Smooth muscle cell of the brain vasculature (primary cell): ENCODE data around the gene NAA80.

Source experiments
- DNase-seq: peaks from one replicate; pipeline ENCODE4 v3.0.0-alpha.2; 2012; ENCODE audit warnings: low read depth, low spot score

Gene NAA80, protein sequence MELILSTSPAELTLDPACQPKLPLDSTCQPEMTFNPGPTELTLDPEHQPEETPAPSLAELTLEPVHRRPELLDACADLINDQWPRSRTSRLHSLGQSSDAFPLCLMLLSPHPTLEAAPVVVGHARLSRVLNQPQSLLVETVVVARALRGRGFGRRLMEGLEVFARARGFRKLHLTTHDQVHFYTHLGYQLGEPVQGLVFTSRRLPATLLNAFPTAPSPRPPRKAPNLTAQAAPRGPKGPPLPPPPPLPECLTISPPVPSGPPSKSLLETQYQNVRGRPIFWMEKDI

DNA sequence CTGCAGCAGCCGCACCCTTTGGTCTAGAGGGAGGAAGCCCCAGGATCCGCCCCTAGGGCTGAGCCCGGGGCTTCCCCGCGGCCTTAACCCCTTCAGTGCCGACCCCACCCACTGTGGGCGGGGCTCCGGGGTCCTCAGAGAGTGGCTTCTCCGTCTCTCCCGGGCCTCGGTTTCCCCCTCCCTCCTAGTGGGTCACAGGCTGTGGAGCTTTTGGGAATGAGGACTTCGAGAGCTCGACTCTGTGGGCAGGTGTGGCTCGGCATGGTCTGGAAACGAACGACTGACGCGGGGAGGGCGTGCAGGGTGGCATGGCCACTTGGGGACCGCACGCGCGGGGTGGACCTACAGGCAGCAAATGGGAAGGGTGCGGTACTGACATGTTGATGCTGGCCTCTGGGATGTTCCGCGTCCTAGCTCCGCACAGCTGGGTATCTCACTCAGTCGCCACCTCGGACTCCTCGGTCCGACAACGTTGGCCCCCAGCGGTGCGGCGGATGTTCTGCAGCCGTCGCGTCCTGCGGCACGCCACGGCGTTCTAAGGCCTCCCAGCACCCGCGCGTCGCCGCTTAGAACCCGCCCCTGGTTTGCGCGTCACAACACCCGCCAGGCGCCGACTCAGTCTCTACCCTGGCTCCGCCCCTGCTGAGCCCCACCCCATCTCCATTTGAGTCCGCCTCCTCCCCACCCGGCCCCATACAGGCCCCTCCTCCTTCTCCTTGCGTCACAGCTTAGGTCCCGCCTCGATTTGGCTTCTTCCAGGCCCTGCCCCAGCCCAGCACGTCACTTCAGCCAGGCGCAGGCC, at the start of gene NAA80, which contains the start of gene HYAL3:
Gene NAA80 (minus strand): TSS at position 570 of the 802 bp plus-strand sequence. CDS start 1,942 bp downstream, outside the sequence.
Gene HYAL3 (minus strand): TSS at position 570 of the 802 bp plus-strand sequence. CDS start 3,803 bp downstream, outside the sequence.
- peak; percentile 99 for DNase-seq

DNA sequence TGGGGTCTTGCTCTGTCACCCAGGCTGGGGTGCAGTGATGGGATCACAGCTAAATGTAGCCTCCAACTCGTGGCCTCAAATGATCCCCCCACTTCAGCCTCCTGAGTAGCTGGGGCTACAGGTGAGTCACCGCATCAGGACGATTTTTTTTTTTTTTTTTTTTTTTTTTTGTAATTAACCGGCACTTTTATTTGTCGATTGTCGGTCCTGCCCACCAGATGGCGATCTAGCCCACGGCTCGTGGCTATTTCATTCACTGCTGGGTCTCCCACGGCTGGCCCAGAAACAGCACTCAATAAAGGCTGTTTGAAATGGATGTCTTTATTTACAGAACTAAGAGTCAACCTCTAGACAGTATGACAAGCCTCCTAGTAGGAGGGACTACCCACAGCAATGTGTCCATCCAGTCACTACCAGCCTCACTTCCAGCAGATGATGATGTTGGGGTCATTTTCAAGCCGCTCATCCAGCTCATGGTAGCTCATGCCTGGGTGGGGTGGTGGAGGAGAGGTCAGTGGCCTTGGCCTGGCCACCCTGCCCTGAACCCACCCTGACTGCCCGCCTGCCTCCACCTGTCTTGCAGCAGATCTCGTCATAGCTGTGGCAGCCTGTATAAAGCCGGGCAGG, 48.1 kb upstream of the NAA80 start:
- DNase-seq = no peak

DNA sequence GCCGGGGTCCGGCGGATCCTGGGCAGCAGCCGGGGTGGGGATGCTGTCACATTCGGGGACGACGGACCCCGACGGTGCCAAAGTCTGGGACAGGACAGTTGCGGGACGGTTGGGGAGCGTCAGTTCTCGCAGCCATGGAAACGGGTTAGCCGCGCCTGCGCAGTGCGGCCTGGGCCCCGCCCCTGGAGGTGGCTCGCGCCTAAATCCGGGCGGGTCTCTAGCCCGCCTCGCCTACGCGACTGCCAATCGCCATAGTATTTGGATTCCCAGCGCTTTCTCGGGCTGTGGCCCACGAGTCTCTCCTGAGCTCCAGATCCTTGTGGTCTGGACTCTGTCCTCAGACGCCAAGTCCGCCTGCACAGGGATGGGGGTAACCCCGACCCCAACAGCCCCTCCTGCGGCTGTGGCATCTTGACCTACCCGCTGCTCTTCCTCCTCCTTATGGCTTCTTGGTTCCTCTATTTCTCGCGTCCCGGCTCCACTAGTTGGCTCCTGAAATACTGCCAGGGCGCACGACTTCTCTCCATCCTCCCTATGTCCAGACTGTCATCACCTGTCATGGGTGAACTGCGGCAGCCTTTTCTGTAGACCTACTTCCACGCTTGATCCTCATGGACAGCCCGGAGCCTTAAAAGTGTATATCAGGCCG, 46.5 kb upstream of the NAA80 start, which contains the start of gene ZMYND10:
Gene ZMYND10 (minus strand): TSS at position 147 of the 649 bp plus-strand sequence. CDS start 153 bp downstream, outside the sequence.
- no peak for DNase-seq

DNA sequence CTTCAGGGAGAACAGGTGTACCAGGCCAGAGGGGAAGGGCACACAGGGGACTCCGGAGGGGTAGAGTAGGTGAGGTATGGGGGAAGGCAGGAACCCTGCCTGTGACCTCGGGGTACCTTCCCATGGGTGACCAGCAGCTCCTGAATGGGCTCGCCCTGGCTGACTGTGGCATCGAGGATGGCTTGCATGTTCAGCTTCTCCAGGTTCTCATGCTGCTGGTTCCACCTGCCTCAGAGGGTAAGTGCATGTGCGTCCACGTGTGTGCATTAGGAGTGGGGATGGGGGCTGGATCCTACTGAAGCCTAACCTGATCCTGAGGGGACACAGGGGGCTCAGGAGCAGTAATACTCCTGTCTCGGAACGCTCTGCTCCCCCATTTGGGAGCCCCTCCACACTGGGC, 45.8 kb upstream of the NAA80 start:
- DNase-seq = no peak

DNA sequence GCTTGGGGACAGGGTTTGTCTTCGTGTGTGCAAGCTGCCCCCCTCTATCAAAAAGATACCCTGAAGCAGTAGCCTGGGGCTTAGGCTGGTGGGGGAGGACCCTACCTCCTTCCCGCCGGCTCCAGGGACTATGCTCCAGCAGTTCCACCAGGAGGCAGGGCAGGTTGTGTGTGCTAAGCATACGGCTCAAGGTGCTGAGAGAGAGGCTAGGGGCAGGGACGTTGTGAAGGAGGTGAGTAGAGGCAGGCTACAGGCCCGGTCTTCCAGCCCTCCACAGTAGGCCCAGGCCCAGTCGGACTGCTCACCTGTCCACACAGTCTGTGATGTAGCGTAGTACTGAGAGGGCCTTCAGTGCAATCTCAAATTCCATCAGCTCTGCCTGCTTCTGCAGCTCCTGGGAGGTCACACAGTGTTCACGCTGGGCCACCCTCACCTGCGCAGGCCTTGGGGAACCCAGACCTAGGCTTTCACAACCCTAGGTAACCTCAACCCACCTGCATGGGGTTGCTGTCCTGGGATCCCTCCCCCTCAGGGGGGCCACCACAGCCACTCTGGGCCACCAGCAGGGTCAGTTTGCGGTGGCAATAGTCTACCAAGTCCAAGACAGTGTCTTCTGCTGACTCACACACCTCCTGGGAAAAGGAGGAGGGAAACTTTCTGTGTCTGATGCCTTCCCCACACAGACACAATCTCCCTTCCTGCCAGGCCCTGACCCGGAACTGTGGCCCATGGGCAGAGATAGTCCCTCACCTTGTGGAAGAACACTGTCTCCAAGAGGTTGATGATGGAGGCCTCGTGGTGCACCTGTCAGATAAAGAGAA, 43.8 kb upstream of the NAA80 start:
- DNase-seq = no peak

DNA sequence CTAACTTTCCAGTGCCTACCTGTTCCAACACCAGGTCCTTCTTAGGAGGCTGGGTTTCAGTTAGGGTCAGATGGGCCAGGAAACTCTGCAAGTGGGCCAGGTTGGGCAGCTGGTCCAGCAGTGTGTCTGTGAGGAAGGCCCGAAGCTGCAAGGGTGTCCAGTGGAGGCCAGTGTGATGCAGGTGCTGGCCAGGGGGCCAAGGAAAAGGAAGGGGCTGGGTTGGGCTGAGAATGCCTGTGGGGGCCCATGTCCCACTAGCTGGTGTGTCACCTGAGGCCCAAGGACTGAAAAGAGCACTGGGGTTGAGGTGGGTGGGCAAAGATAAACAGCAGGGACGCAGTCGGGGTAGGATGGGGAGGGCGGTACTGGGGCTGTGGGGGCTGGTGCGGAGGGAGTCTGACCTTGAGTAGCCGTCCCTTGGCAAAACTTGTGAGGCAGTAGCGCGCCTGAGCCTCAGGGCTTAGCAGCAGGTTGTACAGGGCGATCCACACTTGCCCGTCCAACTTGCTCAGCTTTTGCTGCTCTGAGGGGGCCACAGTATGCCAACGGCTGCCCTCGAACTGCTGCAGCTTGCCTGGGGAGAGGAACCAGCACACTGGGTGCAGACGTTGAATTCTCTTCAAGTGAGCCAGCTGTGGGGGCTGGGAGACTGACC, 42.9 kb upstream of the NAA80 start:
- DNase-seq = no peak

DNA sequence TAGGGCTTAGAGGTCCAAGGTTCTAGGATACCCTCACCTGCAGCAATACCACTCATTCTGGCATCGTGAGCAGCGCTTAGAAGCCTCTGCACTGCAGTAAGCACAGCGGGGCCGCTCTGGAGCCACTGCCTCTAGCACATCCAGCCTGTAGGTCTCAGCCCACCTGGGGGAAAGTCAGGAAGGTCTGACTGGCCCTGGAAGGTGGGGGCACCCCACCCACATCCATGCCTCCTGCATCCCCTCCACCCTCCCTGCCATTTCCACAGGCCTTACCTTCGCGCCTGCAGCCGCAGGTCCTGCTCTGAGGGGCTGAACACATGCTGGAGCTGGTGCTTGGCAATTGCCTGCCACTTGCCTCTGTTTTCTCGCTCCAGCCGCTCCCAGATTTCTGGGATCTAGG, 42.3 kb upstream of the NAA80 start:
- no peak for DNase-seq

DNA sequence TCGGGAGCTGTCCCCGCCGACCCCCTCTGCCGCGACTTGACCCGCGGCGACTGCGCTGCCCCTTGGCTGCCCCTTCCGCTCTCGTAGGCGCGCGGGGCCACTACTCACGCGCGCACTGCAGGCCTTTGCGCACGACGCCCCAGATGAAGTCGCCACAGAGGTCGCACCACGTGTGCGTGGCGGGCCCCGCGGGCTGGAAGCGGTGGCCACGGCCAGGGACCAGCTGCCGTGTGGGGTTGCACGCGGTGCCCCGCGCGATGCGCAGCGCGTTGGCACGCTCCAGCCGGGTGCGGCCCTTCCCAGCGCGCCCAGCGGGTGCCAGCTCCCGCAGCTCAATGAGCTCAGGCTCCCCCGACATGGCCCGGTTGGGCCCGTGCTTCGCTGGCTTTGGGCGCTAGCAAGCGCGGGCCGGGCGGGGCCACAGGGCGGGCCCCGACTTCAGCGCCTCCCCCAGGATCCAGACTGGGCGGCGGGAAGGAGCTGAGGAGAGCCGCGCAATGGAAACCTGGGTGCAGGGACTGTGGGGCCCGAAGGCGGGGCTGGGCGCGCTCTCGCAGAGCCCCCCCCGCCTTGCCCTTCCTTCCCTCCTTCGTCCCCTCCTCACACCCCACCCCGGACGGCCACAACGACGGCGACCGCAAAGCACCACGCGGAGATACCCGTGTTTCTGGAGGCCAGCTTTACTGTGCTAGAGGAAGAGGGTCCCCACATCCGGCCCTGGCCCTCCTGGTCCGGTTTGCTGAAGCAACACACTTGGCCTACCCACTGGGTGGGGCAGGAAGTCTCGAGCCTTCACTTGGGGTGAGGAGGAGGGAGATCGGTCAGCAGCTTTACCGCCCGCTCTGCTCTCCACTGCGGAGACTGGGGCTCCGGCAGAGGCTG, 41.5 kb upstream of the NAA80 start, which contains the start of gene RASSF1:
Gene RASSF1 (minus strand): TSS at position 389 of the 882 bp plus-strand sequence. CDS start 31 bp downstream, at position 358.
- no peak for DNase-seq

DNA sequence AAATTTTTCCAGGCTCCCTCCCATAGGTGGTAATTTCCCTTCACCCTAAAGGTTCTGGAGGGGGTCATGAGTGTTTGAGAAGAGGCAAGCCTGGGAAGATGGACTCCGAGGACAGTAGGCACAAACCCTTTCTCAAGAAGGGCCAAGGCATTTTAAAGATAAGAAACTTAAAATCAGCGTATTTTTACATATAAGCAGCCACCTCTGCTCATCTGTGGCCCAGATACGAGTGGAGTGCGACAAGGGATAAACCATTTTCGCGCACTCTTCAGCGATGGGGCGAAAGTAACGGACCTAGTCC, 40.9 kb upstream of the NAA80 start:
- no peak for DNase-seq

DNA sequence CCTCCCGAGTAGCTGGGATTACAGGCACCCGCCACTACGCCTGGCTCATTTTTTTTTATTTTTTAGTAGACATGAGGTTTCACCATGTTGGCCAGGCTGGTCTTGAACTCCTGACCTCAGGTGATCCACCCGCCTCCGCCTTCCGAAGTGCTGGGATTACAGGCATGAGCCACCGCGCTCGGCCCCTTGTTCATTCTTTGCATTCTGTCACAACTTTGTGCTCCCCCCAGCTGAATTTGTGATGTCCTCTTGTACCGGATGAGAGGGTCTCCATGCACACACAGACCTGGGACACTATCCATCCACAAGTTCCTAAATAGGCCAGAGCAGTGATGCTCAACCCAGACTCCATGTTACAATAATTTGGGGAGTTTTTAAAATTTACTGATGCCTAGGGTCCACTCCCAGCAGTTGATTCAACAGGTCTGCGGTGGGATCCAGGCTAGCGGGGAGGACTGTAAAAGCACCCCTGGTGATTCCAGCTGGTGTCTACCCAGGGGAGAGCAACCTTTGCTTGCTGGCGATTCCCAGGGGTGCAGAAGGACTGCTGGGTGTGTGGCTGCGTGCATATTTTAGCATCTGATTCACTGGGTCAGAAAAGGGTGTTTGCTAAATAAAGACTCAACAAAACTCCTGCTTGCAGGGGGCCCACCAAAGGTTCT, 40.4 kb upstream of the NAA80 start:
- no peak for DNase-seq

DNA sequence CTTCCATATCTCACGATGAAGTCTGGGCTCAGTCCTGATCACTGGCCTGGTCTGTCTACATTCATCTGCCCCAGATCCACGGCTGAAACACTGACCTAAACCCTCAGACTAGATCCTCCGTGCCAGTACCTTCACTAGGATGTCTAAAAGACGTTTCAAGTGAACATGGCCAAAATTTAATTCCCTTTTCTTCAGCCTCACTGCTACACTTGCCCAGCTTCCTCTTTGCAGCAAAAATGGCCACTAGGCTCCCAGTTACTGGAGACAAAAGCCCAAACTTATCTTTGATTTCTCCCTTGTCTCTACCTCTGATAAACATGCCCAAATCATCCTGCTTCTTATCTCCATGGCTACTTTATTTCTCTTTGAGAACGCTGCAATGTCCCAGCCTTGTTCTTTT, 39.8 kb upstream of the NAA80 start:
- DNase-seq = no peak

DNA sequence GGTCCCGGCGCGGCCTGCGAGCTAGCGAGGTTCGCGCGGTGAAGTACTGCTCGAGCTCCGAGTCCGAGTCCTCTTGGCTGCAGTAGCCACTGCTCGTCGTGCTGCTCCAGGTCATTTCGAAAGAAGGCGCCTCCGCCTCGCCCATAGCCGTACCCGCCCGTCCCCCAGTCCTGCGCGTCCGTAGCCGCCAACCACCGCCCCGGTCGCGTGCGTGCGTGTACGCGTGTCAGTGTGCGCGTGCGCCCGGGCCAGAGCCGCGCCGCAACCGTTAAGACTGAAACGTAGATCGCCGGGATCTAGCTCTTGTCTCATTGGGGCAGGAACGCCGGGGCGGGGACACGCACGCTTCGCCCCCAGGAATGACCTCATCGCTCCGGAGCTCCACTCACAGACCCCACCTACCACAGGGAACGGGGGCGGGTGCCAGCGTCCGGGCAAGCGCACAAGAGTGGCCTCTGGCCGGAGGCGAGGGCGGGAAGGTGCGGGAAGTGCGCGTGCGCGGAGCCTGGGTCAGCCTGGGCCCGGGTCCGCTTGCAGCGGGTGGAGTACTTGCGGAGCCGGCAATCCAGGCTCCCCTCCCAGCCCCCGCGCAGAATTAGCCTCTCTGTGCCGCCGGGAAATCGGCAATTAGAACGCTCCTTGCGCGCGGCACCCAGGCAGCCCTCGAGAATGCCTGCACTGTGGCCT, 38.1 kb upstream of the NAA80 start:
- peak; percentile 98 for DNase-seq

DNA sequence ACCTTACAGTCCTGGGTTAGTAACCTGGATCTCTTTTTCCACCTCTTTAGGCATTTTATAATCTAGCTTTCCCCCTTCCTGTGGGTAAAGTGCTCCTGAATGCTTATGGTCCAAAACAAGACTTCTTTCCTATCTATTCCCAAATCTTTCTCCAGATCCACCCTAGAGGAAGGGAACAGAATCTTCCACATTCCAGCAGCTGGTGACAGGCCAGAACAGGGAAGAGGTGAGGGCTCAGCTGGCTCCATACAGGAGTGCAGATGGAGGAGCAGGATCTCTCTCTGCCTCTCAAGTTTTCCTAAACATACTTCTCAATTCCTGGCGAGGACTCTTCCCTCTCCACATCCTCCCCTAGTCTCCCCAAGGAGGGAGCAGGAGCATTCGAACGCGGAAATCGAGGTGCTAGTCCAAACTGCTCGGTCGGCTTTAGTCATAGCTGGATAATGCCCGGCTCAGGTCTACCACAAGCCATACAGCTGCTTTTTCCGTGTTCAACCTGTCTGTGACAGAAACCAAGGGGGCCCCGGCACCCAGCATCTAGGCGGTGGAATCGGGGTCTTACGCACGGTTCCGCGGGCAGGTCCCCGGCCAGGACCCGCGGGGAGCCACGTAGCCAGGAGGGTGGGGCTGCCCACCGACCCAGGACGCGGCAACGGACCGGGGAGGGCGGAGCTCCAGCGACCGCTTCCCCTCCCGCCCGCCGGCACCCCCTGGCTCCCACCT, 37.4 kb upstream of the NAA80 start:
- DNase-seq = no peak

DNA sequence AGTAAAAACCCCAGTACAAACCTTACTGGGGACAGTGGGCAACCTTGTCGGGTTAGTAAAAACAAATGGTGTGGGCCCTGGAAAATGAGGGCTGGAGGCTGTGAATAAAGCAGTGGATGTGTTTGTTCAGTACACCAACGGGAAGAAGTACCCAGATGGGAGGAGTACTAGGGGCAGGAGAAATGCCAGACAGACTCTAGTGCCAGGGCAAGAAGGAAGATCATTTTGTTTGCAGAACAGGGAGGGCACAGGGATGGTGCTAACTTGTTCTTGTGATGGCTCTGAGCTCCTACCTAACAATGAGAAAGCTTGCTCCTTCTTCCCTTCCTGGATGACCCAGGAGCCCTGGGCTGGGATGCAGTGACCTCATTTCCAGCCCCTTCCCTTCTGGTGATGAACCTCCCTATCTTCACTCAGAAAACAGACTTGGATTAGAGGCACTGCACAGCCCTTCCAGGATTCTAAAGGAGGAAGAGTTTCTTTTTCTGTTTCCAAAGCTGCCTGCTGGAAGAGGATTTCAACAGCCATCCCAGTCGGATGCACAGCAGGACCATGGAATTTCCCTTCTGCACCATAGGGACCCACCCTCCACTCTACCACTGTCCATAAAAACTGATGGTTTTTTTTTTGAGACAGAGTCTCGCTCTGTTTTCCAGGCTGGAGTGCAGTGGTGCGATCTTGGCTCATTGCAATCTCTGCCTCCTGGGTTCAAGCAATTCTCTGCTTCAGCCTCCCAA, 35.3 kb upstream of the NAA80 start:
- no peak for DNase-seq

DNA sequence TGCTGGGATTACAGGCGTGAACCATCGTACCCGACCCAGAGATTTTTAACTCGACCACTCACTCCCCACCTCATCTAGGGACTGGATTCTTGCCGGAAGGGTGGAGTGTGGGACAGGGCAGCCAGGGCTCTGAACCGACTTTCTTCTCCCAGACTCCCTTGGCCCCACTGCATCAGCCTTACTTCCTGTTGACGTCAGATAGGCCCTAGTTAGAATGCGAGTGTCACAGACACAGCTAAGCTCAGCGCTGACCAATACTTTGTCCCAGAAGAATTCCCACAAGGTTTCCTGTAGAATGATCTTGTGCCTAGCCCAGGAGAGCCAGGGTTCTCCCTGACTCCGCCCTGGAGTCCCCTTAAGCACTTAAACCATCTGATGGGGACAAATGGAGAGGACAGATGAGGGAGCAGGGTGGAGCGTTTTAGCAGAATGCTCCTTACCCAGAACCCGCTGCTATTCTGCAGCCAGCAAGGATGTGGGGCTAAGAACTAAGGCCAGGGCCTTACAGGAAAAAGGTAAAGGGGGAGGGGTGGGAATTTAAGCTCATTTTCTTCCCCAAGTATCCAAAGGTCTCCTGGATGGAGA, 34.6 kb upstream of the NAA80 start:
- no peak for DNase-seq

DNA sequence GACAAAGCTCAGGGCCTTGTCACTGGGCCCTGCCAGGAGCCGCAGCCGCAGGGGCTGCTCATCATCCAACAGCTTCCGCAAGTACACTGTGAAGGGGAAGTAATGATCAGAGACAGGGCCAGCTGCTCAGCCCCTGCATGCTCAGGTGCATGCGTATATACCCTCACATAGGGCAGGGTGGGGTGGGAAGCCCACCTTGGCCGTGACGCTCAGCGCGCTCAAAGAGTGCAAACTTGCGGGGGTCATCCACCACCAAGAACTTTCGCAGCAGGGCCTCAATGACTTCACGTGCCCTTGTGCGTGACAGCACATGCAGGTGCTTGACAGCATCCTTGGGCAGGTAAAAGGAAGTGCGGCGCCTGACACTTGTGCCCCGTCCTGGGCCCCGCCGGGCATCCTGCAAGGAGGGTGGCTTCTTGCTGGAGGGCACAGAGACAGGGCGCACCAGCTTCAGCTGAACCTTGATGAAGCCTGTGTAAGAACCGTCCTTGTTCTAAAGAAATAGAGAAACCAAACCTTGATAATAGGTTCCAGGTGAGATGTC, 32.2 kb upstream of the NAA80 start:
- DNase-seq = no peak
